Spleen (tissue), 7 donors: Measurements from ENCODE around the gene UBTF.

ENCODE experiments used
- POLR2AphosphoS5 ChIP-seq, 3 donors: sonication (generic); formaldehyde crosslinking; IDR thresholded peaks; one replicate each; pipeline ENCODE4 v1.5.1; 2017; ENCODE audit warnings: antibody characterized with exemption in 3 of 3
- TF ChIP-seq, protein P1 (sequence below), 11 experiments: fragments of 200-600 bp in 7 of 11; fragments of 450-650 bp in 4 of 11; sonication (generic) in 4 of 11; IDR thresholded peaks in 8 of 11; conservative IDR thresholded peaks in 3 of 11; 1 replicate in 7 of 11; 2 replicates in 4 of 11; pipeline versions ENCODE4 v1.4.0 to v1.8.0; 2016 to 2021; ENCODE audit warnings: antibody characterized with exemption in 11 of 11, inconsistent platforms in 4 of 11, mild to moderate bottlenecking in 1 of 11
- donor health status: DM: no; HTN: no; CAD: no; lungs with moderate emphysema.
- donor health status: DM: no; HTN: no; CAD: no.
- donor health status: DM: no; HTN: no; CAD: no.

DNA sequence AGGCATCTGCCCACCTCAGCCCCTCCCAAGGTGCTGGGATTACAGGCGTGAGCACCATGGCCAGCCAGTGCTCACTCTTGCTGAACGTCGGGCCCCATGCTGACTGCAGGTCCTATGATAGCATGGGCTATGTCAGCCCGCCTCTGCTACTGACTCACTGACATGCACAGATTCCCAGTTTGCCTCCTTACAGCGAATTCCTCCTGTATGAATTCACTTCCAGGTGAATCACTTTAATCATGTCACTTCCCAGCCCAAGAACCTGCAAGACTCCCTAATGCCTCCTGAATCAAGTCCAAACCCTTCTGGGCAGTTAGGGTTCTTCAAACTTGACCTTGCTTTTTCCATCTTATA lies 16.1 kb upstream of the UBTF start:
- TF ChIP-seq POLR2AphosphoS5 (IDR thresholded peaks at IDR 0.05) = no peak
- TF ChIP-seq, protein P1, sequence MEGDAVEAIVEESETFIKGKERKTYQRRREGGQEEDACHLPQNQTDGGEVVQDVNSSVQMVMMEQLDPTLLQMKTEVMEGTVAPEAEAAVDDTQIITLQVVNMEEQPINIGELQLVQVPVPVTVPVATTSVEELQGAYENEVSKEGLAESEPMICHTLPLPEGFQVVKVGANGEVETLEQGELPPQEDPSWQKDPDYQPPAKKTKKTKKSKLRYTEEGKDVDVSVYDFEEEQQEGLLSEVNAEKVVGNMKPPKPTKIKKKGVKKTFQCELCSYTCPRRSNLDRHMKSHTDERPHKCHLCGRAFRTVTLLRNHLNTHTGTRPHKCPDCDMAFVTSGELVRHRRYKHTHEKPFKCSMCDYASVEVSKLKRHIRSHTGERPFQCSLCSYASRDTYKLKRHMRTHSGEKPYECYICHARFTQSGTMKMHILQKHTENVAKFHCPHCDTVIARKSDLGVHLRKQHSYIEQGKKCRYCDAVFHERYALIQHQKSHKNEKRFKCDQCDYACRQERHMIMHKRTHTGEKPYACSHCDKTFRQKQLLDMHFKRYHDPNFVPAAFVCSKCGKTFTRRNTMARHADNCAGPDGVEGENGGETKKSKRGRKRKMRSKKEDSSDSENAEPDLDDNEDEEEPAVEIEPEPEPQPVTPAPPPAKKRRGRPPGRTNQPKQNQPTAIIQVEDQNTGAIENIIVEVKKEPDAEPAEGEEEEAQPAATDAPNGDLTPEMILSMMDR (IDR thresholded peaks at IDR 0.05 in 8 of 11, conservative IDR thresholded peaks at IDR 0.05 in 3 of 11) = no peak
